GM19372 (cell line): ENCODE measurements around the gene CTU1.

ENCODE experiments used
- ATAC-seq: cut with Tn5 transposase; IDR thresholded peaks from one replicate; pipeline ENCODE4 v1.9.1; 2021; ENCODE audit warnings: mild to moderate bottlenecking, low read depth, moderate library complexity; ENCODE audit not compliant: unreplicated experiment

Gene CTU1

DNA sequence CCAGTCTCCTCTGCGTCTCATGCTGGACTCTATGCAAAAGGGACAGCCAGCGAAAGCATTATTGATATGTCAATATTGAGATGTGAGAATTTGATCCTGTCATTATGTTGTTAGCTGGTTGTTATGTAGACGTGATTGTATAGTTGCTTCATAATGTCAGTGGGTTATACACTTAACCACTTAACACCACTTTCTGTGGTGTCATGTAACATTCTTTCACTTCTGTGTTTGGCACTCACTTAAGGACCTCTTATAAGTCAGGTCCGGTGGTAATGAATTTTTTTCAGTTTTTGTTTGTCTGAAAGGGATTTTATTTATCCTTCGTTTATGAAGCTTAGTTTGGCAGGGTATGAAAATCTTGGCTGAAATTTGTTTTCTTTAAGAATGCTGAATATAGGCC is 26.8 kb upstream of the CTU1 start:
- ATAC-seq = no peak

DNA sequence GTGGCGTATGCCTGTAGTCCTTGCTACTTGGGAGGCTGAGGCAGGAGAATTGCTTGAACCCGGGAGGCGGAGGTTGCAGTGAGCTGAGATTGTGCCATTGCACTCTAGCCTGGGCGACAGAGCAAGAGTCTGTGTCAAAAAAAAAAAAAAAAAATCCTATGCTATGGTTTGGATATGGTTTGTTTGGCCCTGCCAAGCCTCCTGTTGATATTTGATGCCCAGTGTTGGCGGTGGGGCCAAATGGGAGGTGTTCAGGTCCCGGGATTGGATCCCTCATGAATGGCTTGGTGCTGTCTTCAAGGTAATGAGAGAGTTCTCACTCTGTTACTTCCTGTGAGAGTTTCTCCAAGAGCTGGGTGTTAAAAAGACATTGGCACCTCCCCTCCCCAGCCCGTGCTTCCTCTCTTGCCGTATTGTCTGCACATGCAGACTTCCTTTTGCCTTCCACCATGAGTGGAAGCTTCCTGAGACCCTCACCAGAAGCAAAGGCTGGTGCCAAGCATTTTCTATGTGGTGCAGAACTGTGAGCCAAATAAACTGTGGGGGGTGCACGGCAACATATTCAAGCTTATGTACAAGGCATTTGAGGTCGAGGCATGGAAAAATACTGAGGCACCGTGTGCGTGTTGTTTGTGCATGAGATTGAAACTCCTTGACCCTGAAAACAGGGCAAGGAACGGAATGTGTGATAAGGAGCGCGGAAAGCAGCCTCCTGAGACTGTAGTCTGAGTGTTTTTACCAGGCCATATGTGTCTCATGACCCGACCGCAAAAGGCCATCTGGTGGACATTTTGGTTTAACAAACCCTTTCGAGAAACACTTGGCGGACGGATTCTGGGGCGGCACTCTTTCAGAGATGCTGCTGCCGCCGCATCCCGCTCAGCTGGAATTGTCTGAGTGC is 23.8 kb upstream of the CTU1 start:
- ATAC-seq = no peak

DNA sequence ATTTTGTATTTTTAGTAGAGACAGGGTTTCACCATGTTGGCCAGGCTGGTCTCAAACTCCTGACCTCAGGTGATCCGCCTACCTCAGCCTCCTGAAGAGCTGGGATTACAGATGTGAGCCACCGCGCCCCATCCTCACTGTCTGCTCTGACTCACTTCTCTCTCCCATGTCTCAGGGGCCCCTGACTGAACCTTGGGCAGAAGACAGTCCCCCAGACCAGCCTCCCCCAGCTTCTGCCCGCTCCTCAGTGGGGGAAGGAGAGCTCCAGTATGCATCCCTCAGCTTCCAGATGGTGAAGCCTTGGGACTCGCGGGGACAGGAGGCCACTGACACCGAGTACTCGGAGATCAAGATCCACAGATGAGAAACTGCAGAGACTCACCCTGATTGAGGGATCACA is 21.5 kb upstream of the CTU1 start:
- no peak for ATAC-seq

DNA sequence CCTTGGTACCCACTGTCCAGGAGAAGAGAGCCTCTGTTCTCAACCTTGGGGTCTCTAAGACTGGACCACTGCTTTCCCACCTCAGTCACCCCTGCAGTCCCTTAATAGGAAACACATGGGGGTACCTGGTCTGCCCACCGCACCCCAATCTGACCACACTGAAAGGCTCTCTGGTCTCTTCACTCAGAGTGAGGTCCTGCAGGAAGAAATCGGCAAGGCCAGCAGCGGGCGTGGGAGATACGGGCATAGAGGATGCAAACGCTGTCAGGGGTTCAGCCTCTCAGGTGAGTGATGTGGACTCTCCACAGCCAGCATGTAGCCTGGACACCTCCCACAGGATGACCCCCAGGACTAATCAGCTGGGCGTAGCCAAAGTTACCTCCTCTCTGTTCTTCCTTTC is 20.0 kb upstream of the CTU1 start:
- ATAC-seq = no peak

DNA sequence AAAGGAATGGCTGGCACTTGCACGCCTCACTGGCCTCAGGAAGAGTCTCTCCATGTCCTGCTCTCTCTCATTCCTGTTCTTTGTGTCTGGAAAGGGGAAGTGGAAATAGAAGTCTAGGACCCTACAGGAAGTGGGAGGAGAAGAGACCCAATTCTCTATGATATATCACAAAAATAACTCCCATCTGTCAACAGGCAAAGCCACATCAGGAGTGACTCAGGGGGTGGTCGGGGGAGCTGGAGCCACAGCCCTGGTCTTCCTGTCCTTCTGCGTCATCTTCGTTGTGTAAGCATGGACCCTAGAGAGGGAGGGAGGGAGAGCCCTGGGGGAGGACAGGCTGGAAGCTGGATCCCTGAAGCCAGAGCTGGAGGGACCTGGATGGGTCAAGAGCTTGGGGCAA is 19.5 kb upstream of the CTU1 start:
- no peak for ATAC-seq

DNA sequence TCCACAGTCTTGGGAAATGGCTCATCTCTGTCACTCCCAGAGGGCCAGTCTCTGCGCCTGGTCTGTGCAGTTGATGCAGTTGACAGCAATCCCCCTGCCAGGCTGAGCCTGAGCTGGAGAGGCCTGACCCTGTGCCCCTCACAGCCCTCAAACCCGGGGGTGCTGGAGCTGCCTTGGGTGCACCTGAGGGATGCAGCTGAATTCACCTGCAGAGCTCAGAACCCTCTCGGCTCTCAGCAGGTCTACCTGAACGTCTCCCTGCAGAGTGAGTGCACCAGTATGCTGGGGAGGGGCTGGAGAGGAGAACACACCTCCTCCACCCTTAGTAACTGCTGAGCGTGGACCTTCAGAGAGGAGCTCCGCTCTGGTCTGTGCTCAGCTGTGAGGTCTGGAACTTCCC is 18.8 kb upstream of the CTU1 start:
- ATAC-seq = no peak

DNA sequence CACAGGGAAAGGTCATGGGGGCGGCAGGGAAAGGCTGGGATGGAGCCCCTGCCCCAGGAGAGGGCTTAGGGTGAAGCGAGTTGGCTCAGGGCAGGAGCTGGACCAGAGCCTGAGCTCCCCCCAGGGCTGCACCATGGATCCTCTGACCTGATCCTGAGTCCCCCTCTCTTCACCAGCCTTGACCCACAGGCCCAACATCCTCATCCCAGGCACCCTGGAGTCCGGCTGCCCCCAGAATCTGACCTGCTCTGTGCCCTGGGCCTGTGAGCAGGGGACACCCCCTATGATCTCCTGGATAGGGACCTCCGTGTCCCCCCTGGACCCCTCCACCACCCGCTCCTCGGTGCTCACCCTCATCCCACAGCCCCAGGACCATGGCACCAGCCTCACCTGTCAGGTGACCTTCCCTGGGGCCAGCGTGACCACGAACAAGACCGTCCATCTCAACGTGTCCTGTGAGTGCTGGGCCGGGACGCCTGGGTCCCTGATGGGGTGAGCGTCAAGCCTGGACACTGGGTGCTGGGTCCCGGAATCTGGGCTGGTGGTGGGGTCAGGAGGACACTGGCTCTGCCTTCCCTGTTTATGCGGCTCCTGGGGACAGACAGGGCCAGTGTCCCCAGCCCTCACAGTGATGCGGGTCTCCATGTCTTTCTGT is 17.3 kb upstream of the CTU1 start:
- no peak for ATAC-seq

DNA sequence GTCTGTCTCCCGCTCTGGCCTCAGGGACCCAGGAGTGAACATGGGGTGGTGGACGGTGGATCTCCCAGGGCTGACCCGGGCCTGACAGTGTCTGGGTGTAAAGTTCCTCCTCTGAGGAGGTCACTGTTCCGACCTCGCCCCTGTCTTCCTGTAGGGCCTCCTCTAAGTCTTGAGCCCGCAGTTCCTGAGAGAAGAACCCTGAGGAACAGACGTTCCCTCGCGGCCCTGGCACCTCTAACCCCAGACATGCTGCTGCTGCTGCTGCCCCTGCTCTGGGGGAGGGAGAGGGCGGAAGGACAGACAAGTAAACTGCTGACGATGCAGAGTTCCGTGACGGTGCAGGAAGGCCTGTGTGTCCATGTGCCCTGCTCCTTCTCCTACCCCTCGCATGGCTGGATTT is 16.5 kb upstream of the CTU1 start, which contains the start of gene SIGLEC9:
TSS of gene SIGLEC9 (plus strand) at position 178 of the 400 bp plus-strand sequence. CDS start at position 247, 69 bp downstream.
- no peak for ATAC-seq

DNA sequence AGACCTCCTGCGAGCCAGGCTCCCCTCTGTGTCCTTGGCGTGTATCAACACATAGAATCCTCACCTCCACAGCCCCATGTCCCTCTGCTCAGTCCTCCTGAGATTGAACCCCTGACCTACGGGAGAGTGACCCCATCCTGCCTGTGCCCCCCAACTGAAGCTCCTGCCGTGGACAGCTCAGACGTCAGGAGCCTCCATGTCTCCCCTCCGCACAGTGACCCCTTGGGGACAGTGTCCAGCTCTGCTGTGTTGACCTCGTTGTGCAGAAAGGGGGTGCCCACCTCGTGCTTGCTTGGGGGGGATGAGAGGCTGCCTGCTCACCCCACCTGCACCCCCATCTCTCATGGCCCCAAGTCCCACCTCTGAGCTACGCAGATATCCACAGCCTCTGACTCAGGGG is 16.0 kb upstream of the CTU1 start:
- ATAC-seq = no peak

DNA sequence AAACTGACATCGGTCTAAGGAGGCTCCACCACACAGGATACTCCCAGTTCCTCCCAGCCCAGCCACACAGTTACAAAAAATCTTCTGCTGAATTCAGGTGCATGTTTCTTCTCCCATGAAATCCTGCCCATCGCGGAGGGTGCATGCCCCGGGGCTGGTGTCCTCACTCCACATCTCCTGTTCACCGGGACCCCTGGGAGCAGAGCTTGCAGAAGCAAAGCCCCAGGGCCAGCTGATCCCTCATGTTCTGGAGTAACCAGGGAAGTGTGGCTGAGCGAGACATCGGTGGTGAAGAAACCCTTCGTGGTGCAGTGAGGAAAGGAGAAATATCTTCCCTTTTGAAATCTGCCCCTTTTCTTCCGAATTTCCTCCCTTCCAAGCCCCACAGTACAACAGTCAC is 15.6 kb upstream of the CTU1 start:
- ATAC-seq = no peak

DNA sequence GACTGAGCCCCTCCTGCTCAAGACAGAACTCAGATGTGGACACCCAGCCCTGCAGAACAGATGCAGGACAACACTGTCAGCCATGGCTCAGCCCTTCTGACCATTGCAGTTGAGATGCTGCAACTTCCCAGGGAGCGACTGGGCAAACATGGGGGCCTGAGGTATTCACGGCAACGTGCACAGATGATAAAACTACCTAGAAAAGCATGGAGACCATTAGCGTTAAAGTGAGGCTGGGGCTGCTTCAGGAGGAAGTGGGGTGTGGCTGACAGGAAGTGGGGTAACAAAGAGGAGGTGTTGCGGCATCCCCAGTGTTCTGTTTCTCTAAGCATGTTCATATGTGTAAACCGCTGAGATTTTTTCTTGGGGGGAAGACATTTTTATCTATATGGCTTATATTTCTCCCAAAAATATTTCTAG is 15.2 kb upstream of the CTU1 start:
- ATAC-seq = no peak

DNA sequence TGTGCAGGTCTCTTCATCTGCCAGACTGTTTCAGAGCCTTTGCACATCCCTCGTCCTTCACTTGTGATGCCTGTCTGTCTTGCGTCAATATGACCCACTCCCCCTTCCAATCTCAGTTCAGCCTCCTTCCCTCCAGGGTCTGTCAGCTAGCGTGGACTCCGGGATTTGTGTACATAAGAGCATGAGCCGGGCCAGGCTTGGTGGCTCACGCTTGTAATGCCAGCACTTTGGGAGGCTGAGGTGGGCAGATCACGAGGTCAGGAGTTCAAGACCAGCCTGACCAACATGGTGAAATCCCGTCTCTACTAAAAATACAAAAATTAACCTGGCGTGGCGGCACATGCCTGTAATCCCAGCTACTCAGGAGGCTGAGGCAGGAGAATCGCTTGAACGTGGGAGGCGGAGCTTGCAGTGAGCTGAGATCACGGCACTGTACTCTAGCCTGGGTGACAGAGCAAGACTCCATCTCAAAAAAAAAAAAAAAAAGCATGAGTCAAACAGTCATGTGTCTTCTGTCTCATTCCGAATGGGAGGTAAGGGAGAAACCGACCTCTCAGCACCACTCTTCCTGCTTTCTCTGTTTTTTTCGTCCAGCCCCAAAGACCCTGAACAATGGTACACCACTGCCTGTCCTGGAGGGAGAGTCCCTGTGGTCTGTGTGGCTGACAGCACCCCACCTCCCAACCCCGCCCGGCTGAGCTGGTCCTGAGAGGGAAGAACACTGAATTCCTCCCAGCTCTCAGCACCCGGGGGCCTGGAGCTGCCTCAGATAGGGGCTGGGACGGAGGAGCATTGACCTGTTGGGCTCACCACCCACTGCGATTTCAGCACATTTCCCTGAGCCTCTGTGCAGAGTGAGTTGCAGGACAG is 14.1 kb upstream of the CTU1 start:
- no peak for ATAC-seq

DNA sequence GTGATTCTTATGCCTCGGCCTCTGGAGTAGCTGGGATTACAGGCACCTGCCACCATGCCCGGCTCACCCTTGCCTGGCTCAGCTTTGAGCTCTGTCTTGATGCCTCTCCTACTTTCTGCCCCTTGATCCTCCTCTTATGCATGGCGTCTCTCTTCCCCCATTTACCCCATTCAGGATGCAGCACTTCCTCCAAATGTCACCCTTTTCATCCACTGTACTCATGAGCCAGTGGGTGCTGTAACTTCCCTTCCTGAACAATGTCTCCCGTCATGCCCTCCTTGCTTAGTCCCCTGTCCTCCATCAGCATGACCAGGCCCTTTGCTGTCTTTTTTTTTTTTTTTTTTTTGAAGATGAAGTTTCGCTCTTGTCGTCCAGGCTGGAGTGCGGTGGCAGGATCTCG is 13.0 kb upstream of the CTU1 start:
- ATAC-seq = no peak

DNA sequence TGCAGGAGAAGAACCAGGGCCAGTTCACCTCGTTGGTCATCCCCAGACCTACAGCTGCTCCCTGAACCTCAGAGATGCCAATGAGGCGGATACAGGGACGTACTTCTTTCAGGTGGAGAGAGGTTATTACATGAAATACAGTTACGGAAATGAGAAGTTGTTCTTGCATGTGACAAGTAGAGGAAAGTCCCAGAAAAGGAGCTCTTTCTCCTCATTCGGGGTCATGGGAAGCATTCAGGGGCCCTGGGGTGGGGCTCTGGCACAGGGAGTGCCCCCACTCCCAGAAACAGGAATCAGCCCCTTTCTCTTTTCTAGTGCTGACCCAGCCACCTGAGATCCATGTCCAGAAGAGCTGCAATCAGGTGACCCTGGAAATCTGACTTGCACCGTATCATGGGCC is 12.0 kb upstream of the CTU1 start:
- ATAC-seq = no peak

DNA sequence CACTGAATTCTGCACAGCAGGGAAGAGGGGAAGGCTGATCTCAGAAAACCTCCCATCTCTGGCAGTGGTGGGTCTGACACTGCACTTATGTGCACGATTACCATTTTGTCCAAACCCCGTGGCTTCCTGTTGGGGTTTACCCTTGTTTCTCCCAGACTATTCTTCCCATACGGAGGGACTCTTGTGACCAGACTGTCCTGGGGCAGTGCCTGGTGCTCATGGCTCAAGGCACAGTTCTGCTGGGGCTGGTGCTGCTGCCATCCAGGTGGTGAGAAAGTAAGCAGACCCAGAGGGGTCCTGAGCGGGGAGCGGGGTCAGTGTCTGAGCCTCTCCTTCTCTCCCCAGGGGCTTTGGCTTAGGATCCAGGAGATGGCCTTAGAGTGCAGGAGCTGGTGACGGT is 11.4 kb upstream of the CTU1 start:
- ATAC-seq = no peak

DNA sequence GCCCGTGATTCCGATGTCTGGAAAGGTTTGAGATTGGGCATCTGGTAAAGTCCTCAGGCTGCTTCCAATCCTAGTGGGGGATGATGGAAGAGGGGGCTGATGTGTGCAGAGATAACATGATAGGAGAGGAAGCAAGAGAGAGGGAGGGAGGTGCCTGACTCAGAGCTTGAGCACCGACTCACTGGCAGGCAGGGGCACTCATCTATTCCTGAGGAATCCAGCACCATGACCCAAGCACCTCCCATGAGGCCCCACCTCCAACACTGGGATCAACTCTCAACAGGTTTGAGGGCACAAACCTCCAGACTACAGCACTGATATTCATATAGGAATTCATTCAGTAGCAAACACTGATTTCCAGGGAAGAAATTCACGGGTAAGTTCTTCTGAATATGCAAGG is 10.9 kb upstream of the CTU1 start:
- no peak for ATAC-seq

DNA sequence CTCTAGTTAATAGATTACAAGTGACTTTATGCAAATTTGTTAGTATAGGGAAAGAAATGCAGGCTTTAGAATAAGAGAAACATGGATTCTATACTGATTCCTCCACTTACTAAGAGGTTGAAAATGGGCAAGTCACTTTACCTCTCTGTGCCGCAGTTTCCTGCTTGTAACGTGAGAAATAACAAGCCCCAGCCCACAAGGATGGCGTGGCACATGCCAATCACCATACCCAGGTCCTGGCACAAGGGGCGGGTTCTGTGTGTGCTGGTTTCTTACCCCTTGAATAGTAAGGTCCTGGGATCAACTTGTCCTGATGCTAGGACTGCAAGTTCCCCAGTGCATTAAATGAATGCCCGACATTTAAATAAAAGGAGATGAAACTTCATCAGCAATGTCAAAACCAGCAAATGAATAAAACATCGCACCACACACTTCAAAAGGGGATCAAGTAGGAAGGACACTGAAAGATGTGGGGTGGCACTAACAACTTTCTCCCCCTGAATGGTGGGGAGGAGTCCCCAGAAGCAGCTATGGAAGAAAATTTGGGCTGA is 8.6 kb upstream of the CTU1 start:
- no peak for ATAC-seq

DNA sequence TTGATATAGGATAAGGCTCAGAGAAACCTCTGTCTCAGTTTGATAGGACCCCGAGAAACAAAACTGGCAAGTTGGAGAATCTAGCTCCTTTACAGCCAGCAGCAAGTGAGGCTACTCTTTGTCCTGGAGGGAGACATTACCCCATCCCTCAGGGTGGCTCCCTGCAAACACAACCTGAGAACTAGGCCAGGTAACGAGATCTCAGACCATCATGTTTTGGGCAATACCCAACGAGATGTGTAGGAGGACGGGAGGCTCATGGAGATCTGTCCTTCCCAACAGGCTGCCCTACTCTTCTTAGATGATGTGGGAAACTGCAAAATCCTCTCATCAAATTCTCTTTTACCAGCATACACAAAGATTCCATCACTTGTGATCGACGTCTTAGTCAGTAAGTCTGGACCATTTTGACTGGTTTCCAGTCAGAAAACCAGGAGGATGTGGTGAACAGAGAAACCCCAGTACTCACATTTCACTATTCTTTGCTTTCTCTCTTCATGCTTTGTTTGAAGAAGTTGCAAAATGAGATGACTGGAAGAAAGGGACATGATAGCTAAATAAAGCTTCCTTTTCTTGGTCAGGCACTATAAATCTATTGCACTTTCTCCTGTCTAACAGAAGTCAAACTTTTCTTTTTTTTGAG is 6.0 kb upstream of the CTU1 start:
- ATAC-seq = no peak

DNA sequence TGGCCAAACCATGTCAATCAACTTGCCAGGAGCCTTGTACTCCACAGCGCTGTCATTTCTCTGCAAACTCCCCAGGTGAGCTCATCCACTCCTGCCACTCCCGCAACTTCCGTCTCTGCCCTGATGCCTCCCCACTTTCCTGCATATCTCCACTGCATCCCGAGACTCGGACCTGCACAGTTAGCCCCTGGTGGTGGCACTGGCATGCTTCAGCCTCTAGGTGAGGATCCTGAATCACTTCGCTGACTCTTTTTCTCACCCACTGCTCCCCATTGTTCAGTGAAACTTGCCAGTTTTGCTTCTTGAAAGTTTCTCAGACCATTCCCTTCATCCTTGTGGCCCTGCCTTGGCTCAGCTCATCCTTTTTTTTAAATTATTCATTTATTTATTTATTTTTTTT is 3.4 kb upstream of the CTU1 start:
- no peak for ATAC-seq

DNA sequence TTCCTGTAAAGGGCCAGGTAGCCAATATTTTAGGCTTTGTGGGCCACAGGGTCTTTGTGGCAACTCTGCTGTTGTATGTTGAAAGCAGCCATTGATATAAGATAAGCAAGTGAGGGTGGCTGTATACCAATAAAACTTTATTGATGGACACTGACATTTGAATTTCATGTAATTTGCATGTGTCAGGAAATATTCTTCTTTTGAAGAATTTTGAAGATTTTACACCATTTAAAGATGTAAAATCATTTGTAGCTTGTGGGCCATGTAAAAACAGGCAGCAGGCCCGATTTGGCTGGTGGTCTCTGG is 2.4 kb upstream of the CTU1 start:
- ATAC-seq = no peak

DNA sequence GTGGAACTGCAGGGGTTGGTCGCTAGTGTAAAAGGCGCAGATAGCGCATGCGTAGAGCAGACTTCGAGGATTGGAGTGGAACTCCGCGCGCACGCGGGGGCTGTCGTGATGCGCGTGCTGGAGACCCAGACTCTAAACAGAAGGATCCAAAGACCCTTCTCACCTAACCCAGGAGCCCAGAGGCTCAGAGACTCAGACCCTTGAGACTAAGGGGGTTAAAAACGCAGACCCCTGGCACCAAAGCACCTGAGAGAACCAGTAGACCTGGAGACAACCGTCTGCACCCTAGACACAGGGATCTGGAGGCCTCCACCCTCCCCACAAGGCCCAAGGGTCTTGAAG is 567 bp upstream of the CTU1 start:
- peak; percentile 42 for ATAC-seq
